LNCaP clone FGC (cell line): ENCODE results near the gene ABCA2.

Source experiments
- DNase-seq: peaks from one replicate; pipeline ENCODE4 v3.0.0-alpha.2; 2011; ENCODE audit warnings: low read depth
- H3K4me3 ChIP-seq: 2 replicates; pipeline ENCODE4 v1.5.1; 2011; ENCODE audit warnings: mild to moderate bottlenecking, low read depth, low read length, control low read depth
- TF ChIP-seq, protein P1 (sequence below): IDR thresholded peaks from 2 replicates; pipeline ENCODE4 v1.5.1; 2012; ENCODE audit warnings: mild to moderate bottlenecking; ENCODE audit not compliant: control insufficient read depth, insufficient read depth; ENCODE audit errors: extremely low read depth

ABCA2 gene

DNA sequence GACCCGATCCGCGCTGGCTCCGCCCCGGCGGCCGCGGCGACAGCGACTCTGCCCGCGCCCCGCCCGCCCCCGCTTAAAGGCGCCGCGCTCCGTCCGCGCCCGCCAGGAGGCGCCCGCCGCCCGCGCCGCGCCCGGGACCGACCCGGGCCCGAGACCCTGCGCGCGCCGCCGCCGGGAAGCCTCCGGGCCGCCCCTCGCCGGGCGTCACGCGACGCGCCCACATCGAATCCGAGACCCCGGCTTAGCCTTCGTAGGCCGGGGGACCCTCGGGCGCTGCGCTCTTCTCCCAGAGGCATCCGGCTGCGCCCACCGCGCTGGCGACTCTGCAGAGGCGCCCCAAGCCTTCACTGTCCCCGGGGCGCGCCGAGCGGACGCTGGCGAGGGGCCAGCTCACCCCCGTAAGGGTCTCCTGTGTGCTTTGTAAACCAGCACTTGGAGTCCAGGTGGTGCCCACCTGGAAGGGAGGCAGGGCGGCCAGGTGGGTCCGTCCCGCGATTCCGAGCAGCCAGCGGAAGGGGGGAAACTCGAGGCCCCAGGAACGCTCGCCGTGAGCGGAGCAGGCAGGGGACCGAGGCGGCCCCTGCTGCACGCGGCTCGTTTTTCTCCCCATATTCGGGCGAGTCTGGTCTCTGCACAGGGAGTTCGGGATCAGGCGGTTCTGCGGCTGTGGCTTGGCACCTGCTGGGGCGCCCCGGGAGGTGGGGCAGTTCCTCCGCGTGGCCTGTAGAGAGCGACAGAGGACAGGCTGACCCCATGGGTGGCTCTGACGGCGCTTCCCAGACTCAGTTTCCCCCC, 423 bp upstream of the ABCA2 start:
- DNase-seq: no peak
- H3K4me3 ChIP-seq: peak overlapping the region; percentile 56
- TF ChIP-seq, protein P1, sequence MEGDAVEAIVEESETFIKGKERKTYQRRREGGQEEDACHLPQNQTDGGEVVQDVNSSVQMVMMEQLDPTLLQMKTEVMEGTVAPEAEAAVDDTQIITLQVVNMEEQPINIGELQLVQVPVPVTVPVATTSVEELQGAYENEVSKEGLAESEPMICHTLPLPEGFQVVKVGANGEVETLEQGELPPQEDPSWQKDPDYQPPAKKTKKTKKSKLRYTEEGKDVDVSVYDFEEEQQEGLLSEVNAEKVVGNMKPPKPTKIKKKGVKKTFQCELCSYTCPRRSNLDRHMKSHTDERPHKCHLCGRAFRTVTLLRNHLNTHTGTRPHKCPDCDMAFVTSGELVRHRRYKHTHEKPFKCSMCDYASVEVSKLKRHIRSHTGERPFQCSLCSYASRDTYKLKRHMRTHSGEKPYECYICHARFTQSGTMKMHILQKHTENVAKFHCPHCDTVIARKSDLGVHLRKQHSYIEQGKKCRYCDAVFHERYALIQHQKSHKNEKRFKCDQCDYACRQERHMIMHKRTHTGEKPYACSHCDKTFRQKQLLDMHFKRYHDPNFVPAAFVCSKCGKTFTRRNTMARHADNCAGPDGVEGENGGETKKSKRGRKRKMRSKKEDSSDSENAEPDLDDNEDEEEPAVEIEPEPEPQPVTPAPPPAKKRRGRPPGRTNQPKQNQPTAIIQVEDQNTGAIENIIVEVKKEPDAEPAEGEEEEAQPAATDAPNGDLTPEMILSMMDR: peak; percentile 76

DNA sequence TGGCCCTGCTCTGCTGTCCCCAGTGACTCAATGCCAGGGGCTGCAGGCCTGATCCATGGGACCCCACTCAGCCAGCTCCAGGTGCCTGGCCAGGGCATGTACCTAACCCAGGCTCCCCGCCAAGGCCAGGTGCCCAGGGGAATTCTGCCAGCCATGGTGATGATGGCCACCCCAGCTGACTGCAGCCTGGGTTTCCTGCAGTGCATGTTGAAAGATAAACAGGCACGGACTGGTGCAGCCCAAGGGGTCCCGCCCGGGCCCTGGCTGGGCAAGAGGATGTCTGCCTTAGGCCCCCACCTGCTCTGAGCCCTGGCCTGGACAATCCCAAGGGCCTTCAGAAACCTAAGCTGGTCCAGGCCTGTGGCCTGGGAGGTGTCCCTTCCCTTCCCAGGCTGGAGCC, 1.2 kb downstream of the ABCA2 start:
- no peak for DNase-seq
- peak overlapping the region; percentile 75 for H3K4me3 ChIP-seq
- TF ChIP-seq, protein P1: no peak

GRCh38 chr9:137026384-137026783, 1.7 kb downstream of the ABCA2 start:
- no peak for DNase-seq
- TF ChIP-seq, protein P1: no peak
- H3K4me3 ChIP-seq: peak overlapping the region; percentile 75

GRCh38 chr9:137025517-137025966, 2.5 kb downstream of the ABCA2 start:
- TF ChIP-seq, protein P1: peak; percentile 29; the same call in 1 of the 2 replicates
- peak; percentile 69 for DNase-seq
- peak overlapping the region; percentile 75 for H3K4me3 ChIP-seq

- TF ChIP-seq, protein P1: no peak
- no peak for DNase-seq
- H3K4me3 ChIP-seq: no peak overlapping the region
Measured at GRCh38 chr9:137023583-137023991, 4.5 kb downstream of the ABCA2 start.

DNA sequence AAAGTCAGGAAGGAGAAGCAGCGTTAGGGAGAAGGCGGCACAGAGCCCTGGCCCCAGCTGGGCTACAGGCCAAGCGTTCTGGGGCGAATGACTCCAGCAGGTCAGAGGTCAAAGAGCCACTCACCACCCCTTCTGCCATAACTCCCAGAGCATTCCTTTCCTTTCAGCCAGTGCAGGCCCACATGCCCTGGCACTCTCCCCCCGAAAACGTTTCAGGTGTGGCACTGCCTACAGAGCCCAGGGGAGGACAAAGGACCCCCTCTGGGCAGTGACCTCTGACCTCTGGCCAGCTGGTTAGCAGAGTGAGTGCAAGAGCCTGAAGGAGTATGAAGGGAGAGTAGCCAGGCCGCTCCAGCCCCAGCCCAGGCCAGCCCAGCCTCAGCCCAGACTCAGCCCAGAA, 4.9 kb downstream of the ABCA2 start:
- no peak overlapping the region for H3K4me3 ChIP-seq

More for the DNA sequence above, 4.9 kb downstream of the ABCA2 start:
- no peak for DNase-seq
- TF ChIP-seq, protein P1: no peak
